DND-41 (cell line): ENCODE measurements around the gene RNF150.

ENCODE experiments used
- CTCF ChIP-seq: IDR thresholded peaks from 2 replicates; pipeline ENCODE4 v1.5.1; 2012; ENCODE audit warnings: borderline replicate concordance, low read length, moderate library complexity, mild to moderate bottlenecking; ENCODE audit not compliant: poor library complexity, severe bottlenecking; ENCODE audit errors: extremely low read depth
- EZH2 ChIP-seq: IDR thresholded peaks from 3 replicates; pipeline ENCODE4 v1.6.1; 2012; ENCODE audit warnings: borderline replicate concordance, low read depth, mild to moderate bottlenecking, moderate library complexity, low read length, inconsistent platforms; ENCODE audit not compliant: severe bottlenecking

GRCh38 chr4:141155586-141155985, 22.3 kb upstream of the RNF150 start:
- no peak for TF ChIP-seq EZH2
- no peak for TF ChIP-seq CTCF
